Amniotic stem cell (primary cell): ENCODE data around the gene SEMA3E.

Source experiments
- DNase-seq: peaks from one replicate; lab custom pipeline; 2025; lab: John Stamatoyannopoulos, UW

The SEMA3E gene

DNA sequence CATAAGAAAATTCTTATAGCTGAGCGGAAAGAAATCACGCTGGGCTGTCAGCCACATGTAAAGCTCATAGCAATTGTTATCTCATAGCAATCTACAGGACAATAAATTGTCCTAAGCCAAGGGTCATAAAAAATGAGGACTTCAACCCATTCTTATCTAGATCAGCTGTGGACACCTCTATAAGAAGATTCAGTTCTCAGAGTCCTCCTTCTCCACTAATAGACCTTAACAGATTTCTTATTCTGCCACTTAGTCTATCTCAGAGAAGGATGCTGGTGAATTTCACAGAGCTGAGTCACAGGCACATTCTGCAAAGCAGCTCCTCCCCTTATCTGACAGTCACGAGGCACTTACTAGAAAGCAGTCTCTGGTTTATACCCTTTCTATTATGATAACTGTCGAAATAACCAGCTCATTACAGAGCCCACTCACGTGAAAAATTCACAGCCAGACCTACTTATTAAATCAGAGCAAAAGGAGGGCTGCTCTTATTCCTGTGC lies 300.9 kb downstream of the SEMA3E start:
- peak; percentile 62 for DNase-seq

DNA sequence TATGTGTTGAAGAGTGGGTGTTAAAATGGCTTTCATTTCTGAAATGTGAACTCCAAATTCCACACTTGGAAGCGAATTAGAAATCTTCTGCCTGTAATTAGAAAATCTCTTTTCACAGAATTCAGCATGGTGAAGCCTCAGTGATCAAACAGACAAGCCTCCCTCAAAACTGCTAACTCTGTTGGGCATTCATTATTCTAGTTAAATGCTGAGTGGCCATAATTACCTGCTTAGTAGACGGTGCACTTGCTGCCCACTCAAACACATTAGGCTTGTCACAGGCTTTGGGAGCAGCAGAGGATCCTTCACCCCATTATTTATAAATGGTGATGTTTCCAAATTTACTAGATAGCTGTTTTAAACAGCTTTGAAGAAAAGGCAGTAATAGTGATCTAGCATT lies 309.0 kb downstream of the SEMA3E start:
- no peak for DNase-seq

DNA sequence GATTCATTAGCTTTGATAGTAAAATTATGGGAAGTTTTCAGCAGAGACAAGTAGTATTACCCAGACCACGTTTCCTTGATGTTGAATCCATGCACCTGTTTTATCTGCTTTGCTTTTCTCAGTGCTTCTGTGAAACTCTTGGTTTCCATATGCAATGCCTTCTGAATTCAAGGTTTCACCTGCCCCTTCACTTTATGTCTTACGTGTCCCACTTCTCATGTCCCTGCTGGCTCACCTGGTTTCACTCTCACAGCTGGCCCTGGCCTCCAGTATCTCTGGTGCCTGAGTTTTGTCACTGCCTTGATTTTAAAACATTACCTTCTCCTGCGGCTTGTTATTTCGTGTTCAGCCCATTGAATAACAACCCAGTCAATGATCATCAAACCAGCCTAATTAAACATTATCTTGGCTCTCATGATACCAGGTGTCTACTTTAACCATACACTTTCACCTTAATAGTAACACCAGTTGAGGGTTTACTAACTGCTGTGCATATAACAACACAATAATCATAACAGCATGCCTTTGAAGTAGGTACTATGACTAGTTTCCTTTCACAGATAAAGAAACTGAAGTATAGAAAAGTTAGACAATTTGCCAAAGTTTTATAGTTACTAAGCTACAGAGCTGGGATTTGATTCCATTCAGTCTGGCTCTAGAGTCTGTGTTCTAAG lies 310.5 kb downstream of the SEMA3E start:
- no peak for DNase-seq

DNA sequence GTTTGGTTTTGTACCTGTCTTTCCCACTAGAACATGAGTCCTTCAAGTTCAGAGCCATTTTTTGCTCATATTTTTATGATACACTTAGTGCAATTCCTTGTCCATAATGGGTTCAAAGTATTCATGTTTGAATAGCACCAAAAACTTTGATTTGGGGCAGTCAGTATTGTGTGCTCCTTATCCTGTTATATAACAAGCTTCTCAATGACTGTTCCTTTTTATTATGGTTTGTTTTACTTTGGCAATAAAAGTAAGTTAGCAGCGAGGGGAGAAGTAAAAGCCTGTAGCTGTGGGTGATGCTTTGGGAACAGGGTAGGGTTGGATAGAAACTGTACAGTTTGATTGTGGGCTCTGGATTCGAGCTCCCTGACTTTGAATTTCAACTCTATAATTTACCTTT lies 311.9 kb downstream of the SEMA3E start:
- DNase-seq, result no peak

DNA sequence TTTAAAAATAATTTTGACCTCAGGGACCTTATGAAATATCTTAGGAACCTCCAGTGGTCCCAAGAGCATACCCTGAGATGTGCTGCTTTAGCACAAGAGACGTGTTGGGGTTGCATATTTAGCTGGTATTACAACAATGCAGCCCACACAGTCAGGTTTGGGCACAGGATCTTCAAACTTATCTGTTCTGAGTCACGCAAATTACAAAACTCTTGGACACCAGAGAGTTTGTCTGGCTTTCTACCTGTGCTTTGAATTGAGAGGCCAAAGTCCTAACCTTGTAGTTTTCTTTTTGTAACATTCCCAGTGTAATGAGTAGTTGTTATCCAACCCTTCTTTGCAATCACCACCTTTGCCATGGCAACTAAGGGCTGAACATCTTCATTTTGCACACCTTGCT lies 322.7 kb downstream of the SEMA3E start:
- DNase-seq, result no peak

DNA sequence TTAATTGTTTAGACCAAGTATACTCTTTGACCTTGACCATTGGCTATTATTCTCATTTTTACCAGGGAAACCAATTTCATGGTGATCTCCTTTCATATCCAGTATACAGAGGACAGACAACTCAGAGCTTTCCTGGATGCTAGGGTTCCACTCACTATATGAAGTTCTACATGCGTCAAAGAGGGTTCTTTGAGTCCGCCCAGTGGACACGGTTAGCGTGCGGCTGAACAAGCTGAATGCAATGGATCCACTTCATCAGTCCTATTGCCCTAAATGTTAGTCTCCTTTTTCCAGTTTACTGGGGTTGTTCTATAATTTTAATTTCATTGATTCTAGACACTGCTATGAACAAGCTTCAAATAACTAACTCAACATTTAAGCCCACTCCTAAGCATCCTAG lies 323.9 kb downstream of the SEMA3E start:
- DNase-seq, result no peak

DNA sequence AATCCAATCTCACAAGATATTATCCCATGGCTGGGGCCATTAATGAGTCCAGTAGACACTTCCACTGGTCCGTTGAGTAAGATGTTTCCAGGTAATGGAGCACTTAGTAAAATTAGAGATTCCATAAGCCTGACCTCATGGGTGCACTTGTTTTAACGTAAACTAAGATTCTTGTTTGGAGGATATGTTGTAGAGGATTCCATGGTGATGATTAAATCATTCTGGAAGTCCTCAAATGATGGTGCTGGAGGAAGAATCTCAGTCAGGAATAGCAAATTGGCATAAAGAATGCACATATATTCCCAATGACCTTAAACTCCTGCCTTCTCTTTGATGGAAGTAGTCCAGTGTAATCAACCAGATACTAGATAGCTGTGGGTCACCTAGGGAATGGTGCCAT lies 324.3 kb downstream of the SEMA3E start:
- no peak for DNase-seq

DNA sequence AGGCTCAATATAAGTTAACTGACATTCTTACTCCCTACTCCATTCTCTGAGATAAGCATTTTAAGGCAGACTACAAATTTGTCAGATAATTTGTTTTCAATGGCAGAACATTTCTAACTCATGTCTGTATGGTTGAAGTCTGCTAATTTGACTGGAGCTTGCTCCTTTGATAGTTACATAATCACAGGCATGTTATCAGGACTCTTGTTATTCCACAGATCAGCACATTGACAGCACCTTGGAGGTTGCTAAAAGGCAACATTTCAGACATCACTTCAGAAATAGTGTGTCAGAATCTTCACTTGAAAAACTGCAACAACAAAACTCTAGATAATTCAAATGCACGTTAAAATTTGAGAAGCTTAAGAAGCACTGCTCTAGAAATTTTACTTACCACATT lies 327.9 kb downstream of the SEMA3E start:
- no peak for DNase-seq

DNA sequence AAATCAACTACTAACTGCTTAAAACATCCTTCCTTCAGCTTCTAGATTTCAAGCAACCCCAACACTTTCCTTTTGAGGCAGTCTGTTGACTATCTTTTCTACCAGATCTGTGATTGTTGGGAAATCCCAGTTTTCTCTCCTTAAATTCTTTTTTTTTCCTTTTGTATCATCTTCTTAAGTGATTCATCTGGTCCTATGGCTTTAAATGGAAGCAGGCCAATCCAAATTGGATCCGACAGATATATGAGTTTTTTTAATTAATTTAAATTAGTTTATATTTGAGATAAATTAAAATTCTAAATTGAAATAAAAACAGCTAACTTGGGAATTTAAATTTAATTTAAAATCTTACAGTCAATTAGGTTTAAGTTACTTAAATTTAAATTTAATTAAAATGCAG lies 335.0 kb downstream of the SEMA3E start:
- no peak for DNase-seq
